Measurements from ENCODE around the gene SNRPA1.

Gene SNRPA1
- 33.9 to 84.0 (median 37.1) reads per million in 4 experiments for total RNA-seq

DNA sequence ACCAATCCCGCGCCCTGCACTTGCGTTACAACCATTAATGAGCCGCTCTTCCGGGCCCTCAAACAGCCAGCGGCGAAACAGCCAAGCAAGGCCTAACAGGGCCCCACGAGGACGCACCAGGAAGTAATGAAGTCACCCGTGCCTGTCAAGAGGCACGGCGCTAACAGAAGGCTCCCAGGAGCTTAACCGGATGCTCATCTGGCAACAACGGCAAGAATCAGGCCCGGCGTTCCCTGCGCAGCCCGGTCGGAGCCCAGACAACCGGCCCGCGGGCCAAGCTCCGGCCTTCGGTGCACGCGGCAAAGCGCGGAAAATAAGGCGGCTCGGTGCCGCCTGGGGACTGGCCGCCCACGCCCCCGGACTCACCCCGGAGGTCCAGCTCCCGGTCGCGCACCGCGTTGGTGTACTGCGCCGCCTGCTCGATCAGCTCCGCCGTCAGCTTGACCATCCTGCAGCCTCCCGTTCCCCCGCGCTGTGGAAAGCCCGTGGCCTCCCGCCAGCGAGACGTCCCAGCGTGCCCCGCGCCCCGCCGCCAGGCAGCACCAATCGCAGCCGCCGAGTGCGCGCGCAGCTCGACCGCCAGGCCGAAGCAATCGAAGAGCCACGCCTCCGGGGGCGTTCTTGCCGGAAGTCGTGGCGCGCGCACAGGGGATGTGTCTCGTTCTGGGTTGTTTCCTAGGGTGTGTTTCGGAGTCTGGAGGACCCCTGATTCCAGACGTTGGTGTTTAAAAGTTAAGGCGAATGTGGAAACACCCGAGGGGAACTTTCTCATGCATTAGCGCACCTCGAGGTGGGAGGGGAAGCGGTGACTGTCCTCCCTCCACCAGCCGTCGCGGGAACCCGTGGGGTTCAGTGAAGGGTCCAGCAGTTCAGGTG, at the start of gene SNRPA1:
SNRPA1 (minus strand) TSS at position 518 of the 876 bp plus-strand sequence; CDS start at position 448, 70 bp downstream.
- DNase-seq: peak; percentile 96

GRCh38 chr15:101342056-101342455, 47.0 kb upstream of the SNRPA1 start:
- no peak for DNase-seq

- no peak for DNase-seq
Observed at GRCh38 chr15:101338502-101339057, 43.5 kb upstream of the SNRPA1 start.

GRCh38 chr15:101337976-101338375, 42.9 kb upstream of the SNRPA1 start:
- no peak for DNase-seq

GRCh38 chr15:101333907-101334789, 39.1 kb upstream of the SNRPA1 start:
- DNase-seq: peak; percentile 23

DNA sequence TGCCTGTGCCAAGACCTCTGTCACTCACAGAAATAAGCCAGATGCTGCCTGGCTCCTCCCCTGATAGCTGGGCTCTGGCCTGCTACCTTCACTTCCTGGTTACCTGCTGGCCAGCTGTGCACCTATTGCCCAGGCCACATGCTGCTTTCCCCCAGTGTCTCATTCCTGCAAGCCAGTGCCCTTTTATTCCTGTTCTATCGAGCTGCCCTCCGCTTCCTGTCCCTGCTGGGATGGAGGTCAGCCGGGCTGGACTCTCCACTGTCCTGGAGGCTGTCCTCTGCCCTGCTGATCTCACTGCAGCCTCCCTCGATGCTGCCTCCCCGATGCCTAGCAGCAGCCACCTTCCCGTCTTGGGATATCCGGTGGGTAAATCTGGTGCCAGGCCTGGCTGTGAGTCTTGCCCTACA, 37.0 kb upstream of the SNRPA1 start:
- no peak for DNase-seq

DNA sequence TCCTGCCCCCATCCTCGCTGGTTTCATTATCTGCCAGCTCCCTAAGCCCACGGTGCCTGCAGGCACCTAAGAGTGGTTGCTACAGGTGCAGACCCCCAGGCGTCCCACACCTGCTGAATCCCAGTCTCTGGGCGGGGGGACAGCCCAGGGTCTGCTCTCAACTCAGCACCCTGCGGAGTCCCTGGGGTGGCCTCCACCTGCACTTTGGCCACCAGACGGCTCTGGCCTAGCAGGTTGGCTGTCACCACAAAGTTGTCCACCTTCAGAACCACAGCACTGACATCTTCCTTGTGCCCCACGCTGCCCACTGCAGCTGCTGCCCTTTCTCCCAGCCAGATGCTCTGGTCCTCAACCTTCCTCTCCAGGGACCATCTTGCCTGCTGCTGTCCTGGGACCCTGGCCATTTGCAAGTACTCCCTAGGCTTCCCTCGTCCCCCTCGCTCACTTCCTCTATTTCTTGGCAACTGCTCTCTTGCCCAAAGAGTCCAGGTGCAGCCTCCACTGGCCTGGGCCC, 34.9 kb upstream of the SNRPA1 start:
- DNase-seq: no peak

DNA sequence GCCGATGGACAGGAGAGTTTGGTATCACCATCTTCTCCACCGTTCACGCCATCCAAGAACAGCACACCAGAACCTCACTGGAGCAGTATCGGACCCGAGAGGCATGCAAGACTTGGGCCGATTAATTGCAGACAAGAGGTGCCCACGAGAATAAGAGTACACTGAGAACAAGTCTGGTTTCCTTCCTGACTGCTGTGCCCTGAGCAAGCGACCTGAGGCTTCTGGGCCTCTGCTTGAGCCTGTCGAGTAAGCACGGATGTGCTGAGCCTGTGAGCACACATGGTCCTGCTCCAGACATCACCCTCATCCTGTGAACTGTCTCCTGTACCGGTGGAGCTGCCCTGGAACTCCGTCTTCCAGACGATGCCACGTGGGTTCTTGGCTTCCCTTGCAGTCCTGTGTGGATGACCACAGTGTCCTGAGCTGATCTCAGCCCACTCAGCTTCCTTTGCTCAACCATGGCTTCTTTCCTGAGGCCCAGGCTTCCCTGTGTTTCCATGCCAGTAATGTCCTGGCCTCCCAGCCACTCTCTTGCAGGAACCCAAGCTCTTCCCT, 34.3 kb upstream of the SNRPA1 start:
- DNase-seq: no peak

GRCh38 chr15:101328001-101328400, 33.0 kb upstream of the SNRPA1 start:
- no peak for DNase-seq

DNA sequence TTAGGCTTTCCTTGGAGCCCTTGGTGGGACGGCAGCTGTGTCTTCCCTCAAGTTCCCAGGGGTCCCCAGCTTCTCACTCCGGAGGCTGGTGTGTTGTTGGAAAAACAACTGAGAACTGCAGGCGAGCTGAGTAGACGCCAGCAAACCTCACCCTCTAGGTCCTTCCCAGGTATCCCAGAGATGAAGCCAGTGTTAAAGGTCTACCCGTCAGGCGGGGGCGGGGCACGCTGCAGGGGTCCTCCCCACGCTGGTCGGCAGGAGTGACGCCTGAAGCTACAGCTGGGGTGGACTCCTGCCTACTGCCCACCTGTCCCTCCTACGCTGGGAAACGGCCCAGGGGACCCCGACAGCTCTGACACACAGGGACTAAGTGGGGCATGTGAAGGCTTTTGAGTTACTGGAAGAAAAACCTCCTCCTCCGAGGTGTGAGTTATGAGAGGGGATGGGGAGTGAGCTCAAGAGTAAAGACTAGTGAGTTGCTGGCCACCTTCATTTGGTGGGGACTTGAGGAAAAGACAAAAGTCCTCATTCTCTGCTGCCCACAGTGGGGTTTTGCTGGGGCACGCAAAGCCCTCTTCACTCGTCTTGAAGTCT, 32.2 kb upstream of the SNRPA1 start:
- DNase-seq: no peak

DNA sequence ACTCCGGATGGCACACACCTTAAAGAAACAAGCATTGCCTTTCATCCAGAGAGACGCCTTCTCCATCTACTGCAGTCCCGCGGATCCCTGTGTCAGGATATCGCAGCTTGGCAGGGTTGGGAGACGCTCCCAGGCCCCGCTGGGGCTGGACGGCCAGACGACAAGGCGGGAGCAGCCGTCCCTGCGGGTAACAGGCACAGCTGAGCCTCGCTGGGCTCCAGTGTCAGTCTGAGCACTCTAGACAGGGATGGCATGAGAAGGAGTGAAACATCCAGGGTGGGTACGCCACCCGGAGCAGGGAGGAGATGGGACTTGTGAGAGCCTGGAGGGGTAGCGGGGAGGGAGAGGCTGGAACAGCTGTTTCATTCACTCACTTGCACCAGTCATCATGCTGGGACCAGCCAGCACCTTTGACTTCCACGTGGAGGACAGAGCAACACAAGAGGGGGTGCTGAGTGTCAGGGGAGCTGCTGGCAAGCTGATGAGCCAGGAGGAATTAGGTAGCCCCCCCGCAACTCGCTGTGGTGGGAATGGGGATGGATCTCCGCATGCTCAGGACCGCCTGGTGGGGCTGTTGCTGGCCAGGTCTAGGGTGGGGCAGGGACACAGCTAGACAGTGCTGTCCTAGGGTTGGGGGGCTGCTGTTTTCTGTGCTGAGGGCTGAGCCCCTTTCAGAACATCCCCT, 31.6 kb upstream of the SNRPA1 start:
- no peak for DNase-seq

DNA sequence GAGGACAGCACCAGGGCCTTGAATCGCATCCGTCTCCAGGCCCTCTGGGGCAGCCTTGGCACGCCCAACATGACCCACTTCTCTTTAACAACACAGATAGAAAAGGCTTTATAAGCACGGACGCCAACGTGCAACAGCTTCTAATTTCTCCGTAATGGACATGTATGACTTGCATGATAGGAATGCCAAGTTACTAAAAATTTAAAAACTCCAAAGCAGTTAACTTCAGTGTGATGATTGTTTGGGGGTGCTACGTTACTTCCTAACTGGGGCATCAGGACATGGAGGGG, 30.9 kb upstream of the SNRPA1 start:
- DNase-seq: no peak

DNA sequence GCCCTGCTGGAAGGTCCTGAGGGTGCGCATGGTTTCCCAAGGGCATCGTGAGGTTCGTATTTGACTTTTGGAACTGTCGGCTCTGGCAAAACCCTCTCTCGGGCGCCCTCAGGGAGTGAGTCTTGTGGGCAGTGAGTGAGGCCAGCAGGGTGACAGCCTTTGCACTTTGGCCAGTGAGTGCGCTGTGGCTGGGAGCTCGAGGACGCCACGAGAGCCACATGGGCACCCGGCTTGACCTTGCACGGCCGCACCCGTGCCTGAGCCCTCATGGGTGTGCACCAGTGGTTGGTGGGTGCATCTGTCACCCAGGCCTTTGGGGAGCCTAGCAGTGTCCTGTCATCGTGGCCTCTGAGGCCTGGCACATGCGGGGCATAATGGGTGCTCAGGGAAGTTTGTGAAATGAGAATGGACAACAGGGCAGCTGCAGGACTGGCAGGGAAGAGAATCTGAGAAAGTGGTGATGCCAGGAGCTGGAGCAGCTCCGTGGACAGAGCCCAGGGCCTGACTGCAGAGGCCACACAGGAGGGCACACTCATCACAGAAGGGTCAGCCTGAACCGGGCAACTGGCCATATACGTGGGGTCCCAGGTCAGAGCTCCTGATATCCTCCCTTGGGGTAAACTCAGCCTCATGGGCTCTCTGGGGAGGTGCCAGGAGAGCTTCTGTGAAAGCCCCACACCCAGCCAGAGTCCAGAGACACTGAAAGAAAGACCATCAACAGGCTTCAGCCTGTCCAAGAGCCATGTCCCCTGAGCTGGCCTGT, 30.4 kb upstream of the SNRPA1 start:
- no peak for DNase-seq

DNA sequence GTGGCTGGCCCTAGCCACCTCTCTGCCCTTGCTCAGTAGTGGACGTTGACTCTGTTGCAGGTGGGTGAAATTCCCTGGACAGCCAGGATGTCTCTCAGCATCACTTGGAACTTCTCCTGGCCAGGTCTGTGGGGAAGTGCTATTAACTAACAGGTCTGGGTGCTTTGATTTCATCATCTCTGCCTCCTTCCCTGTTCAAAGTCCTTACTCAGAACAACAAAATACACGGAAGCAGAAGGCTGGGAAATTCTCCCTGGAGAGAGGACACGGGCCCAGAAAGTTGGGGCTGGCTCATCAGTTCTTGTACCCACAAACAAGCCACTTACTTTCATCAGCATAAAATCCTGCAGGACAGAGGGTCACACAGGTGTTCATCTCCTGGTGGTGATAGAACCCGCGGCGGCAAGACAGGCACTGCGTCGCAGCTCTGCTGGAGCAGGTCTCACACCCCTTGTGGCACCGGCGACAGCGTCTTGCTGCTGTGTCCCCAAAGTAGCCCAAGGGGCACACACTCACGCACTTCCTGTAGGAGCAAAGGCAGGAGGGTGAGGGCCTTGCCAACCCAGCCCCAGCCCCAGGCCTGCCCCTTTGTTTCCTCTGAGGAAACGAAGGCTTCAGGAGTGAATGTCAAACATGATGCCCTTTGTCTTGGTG, 29.6 kb upstream of the SNRPA1 start:
- no peak for DNase-seq

- DNase-seq: no peak
Observed at GRCh38 chr15:101323793-101324523, 28.9 kb upstream of the SNRPA1 start.

GRCh38 chr15:101322854-101323477, 27.9 kb upstream of the SNRPA1 start:
- DNase-seq: no peak

DNA sequence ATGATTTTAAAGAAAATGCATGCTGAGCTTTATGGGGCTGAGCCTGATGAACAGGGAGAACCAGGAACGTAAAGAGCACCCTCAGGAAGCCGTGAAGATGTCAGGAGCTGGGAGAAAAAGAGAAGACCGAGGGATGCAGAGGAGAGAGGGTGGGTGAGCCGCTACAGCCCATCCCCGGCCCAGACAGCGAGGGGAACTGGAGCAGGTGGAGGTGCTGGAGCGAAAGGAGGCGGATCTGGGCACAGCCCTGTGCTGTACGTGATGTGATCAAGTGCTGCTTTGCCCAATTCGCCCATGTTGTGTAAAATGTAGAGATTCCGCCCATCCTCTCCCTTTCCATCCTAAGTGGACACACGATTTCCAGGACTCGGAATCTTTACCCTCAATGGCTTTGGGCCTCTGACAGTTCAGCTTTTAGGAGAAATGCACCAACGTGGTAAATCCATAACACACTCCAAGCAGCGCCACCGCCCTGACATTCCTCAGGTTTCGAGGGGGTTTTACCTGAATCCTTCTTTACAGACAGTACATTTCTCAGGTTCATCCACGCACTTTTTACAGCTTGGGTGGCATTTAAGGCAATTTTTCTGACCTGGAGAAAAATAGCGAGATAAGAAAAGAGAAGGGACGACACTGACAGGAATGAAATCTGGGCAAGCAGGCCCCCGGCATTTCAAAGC, 27.1 kb upstream of the SNRPA1 start:
- DNase-seq: no peak

GRCh38 chr15:101320501-101321052, 25.5 kb upstream of the SNRPA1 start:
- peak; percentile 14 for DNase-seq

Data from effector CD8-positive, alpha-beta T cell (primary cell).